Adrenal gland (tissue), 12 donors: ENCODE data around the gene TMEM145. TPM values are rescaled to one million over a fixed set of nuclear protein-coding genes. Genes with fewer than 3 reads are reported as not detected.
A peak's percentile ranks its signal among the peaks of the same experiment; 100 is the strongest.

Experiments
- DNase-seq, 7 donors: peaks; one replicate each; pipeline ENCODE4 v3.0.0-alpha.2; 2019 to 2020
- H3K27ac ChIP-seq, 5 donors: fragments of 200-600 bp; sonication (generic) in 4 of 5; 1 replicate in 3 of 5; 2 replicates in 2 of 5; pipeline versions ENCODE4 v1.5.1 to v1.8.0; 2016 to 2020; ENCODE audit warnings: mild to moderate bottlenecking in 1 of 5
- H3K27me3 ChIP-seq: fragments of 200-600 bp; 2 replicates; pipeline ENCODE4 v1.8.0; 2021
- H3K36me3 ChIP-seq, 2 donors: fragments of 200-600 bp; replicated peaks in 1 of 2; 1 replicate in 1 of 2; 2 replicates in 1 of 2; pipeline versions ENCODE4 v1.5.1 to v1.8.0; 2018 to 2022
- H3K4me1 ChIP-seq, 2 donors: fragments of 200-600 bp; replicated peaks in 1 of 2; 1 replicate in 1 of 2; 2 replicates in 1 of 2; pipeline versions ENCODE4 v1.5.1 to v1.8.0; 2018 to 2021
- H3K4me3 ChIP-seq, 4 donors: fragments of 200-600 bp; sonication (generic) in 3 of 4; one replicate each; pipeline ENCODE4 v1.5.1; 2016 to 2018
- H3K9me3 ChIP-seq, 3 donors: fragments of 200-600 bp; sonication (generic) in 1 of 3; replicated peaks in 1 of 3; 1 replicate in 2 of 3; 2 replicates in 1 of 3; pipeline versions ENCODE4 v1.5.1 to v1.8.0; 2016 to 2021
- CTCF ChIP-seq, 6 experiments: fragments of 450-650 bp in 4 of 6; fragments of 200-600 bp in 2 of 6; sonication (generic) in 1 of 6; IDR thresholded peaks; 1 replicate in 5 of 6; 2 replicates in 1 of 6; pipeline versions ENCODE4 v1.5.1 to v1.8.0; 2016 to 2021; ENCODE audit warnings: antibody characterized with exemption in 6 of 6, mild to moderate bottlenecking in 2 of 6, moderate library complexity in 1 of 6
- POLR2A ChIP-seq, 2 donors: fragments of 450-650 bp; IDR thresholded peaks; one replicate each; pipeline ENCODE4 v1.6.1; 2017; ENCODE audit warnings: antibody characterized with exemption in 2 of 2, mild to moderate bottlenecking in 2 of 2, moderate library complexity in 1 of 2
- WGBS, 4 donors: extraction: QIAGEN DNeasy Blood & Tissue Kit in 2 of 4; methylation state at CpG; one replicate each; pipeline versions ENCODE4 v1.1.5 to v1.1.7; 2013 to 2017; 5-methylcytosine and 5-hydroxymethylcytosine counted together
- intact Hi-C, 2 donors: fragments of 100-400 bp; cut with DNase I; formaldehyde crosslinking; loops; one replicate each; pipeline versions ENCODE4 v1.14.1 to v1.15.0; 2022 to 2023
- polyA plus RNA-seq, 3 donors: library from polyadenylated mRNA; stranded (reverse); fragments of 200-250 nt in 2 of 3; fragments of 350-450 nt in 1 of 3; fragmentation: Illumina TruSeq in 1 of 3; extraction: RNeasy Lipid Tissue Mini Kit (QIAGEN cat#74804) in 1 of 3; gene quantifications; one replicate each; pipeline ENCODE4 v1.2.3, GENCODE V29; 2013 to 2014
- total RNA-seq, 9 donors: library from RNA; depleted of rRNA in 4 of 9; stranded (reverse); fragments of >200 nt in 4 of 9; fragments of 120-200 nt in 1 of 9; fragmentation: NEBNext Ultra II Directional in 1 of 9; extraction: Animal tissue kit (Norgen Biotek cat#: 25700) in 1 of 9; gene quantifications; one replicate each; pipeline versions ENCODE4 v1.1.0 to v1.2.4, GENCODE V29; 2013 to 2023
- donor health status: healthy with polysubstance abuse.
- donor health status: Bipolar disorder and iron deficiency.
- donor health status: DM: yes; HTN: yes; CAD: no.
- donor health status: DM: no; HTN: no; CAD: no.
- donor health status: DM: no; HTN: no; CAD: no.
- donor health status: DM: yes; HTN: yes; CAD: no.

TMEM145 gene
- total and polyA plus RNA-seq, 12 donors, result 0.94 to 31.7 (median 4.5) TPM; not detected in 3

- Histone ChIP-seq H3K9me3 (no peaks in the 10 kb centered on the region), H3K36me3 (no peaks in the 10 kb centered on the region), H3K4me3 (peak overlapping the region in 1 of 4 donors; percentile 91), H3K4me1 (peaks cover 14 to 22% of the 10 kb centered on the region in 2 donors), H3K27me3 (peaks cover 16% of the 10 kb centered on the region), H3K27ac (no peak overlapping the region)
- peak in 1 of 7 donors; percentile 25 for DNase-seq
- intact Hi-C loops, result loop anchor here in 1 of 2 donors (10.0 kb wide), 1 partner anchor 189 kb away; the partner anchor contains the start of gene POU2F2
- TF ChIP-seq CTCF (IDR thresholded peaks at IDR 0.05) (no peak), POLR2A (IDR thresholded peaks at IDR 0.05) (no peak)
- 3 to 6% (median 6%) methylated on average over 7 to 92 of the region's 92 CpGs for WGBS, 4 donors
These were observed 10.9 kb downstream of the TMEM145 start for GRCh38 chr19:42323852-42324654.

- peaks cover 14 to 22% of the 10 kb centered on the region in 2 donors for H3K4me1 ChIP-seq
These were observed 11.7 kb downstream of the TMEM145 start for GRCh38 chr19:42324655-42325307.

GRCh38 chr19:42325308-42325895, 12.3 kb downstream of the TMEM145 start, which contains the start of gene MEGF8:
Gene MEGF8, plus strand, starts transcription at chr19:42325635. Its CDS starts 609 bp downstream, at chr19:42326244.
- DNase-seq, result peak; percentile 97 to 99 (median 98)
- 0 to 1% (median 0%) methylated on average over 4 to 45 of the region's 45 CpGs for WGBS, 4 donors
- Histone ChIP-seq H3K4me3 (peak within 1 kb of the TSS; percentile 52 to 91 (median 76)), H3K36me3 (no peaks in the 10 kb centered on the region), H3K4me1 (peaks cover 14 to 22% of the 10 kb centered on the region in 2 donors), H3K27ac (peak within 1 kb of the TSS in 3 of 5 donors; percentile 64 to 78 (median 65)), H3K27me3 (peaks cover 16% of the 10 kb centered on the region), H3K9me3 (no peaks in the 10 kb centered on the region)
- peak in 4 of 6 experiments; percentile 74 to 90 (median 87) for TF ChIP-seq CTCF (IDR thresholded peaks at IDR 0.05)
- peak; percentile 63 to 95 for TF ChIP-seq POLR2A (IDR thresholded peaks at IDR 0.05)
- intact Hi-C loops, result loop anchor here in 1 of 2 donors (10.0 kb wide), 1 partner anchor 191 kb away; the partner anchor contains the start of gene POU2F2

More at GRCh38 chr19:42324655-42325307, 11.7 kb downstream of the TMEM145 start:
- Histone ChIP-seq H3K9me3 (no peaks in the 10 kb centered on the region), H3K36me3 (no peaks in the 10 kb centered on the region), H3K27me3 (peaks cover 16% of the 10 kb centered on the region), H3K27ac (no peak overlapping the region), H3K4me3 (peak overlapping the region in 1 of 4 donors; percentile 91)
- WGBS, 4 donors, result 2 to 5% (median 4%) methylated on average over 22 to 37 of the region's 38 CpGs
- intact Hi-C loops, result loop anchor here in 1 of 2 donors (10.0 kb wide), 1 partner anchor 190 kb away; the partner anchor contains the start of gene POU2F2
- TF ChIP-seq POLR2A (IDR thresholded peaks at IDR 0.05), result no peak
- peak in 2 of 6 experiments; percentile 85 to 94 for TF ChIP-seq CTCF (IDR thresholded peaks at IDR 0.05)
- DNase-seq, result no peak
